Immature natural killer cell (primary cell): Measurements from ENCODE around the gene RSPH1. TPM values are rescaled to one million over a fixed set of nuclear protein-coding genes. Genes with fewer than 3 reads are reported as not detected.

ENCODE experiments used
- DNase-seq, 3 donors: peaks; one replicate each; pipeline ENCODE4 v3.0.0; 2022; ENCODE audit warnings: mixed read lengths in 1 of 3
- H3K27ac Mint-ChIP-seq, 6 donors: one replicate each; pipeline ENCODE4 v1.8.0; 2020; ENCODE audit warnings: mixed read lengths in 6 of 6, mild to moderate bottlenecking in 5 of 6, inconsistent platforms in 4 of 6, moderate library complexity in 3 of 6
- H3K27me3 Mint-ChIP-seq, 3 donors: one replicate each; pipeline ENCODE4 v1.8.0; 2020 to 2021; ENCODE audit warnings: low read depth in 3 of 3, mild to moderate bottlenecking in 3 of 3, mixed read lengths in 3 of 3, moderate library complexity in 3 of 3, inconsistent platforms in 1 of 3
- H3K36me3 Mint-ChIP-seq, 3 donors: one replicate each; pipeline ENCODE4 v1.8.0; 2020; ENCODE audit warnings: mixed read lengths in 3 of 3, inconsistent platforms in 2 of 3, mild to moderate bottlenecking in 2 of 3
- H3K4me1 Mint-ChIP-seq, 2 donors: one replicate each; pipeline ENCODE4 v1.8.0; 2020; ENCODE audit warnings: inconsistent platforms in 2 of 2, mild to moderate bottlenecking in 2 of 2, mixed read lengths in 2 of 2, moderate library complexity in 1 of 2
- H3K4me3 Mint-ChIP-seq, 5 donors: one replicate each; pipeline ENCODE4 v1.8.0; 2020; ENCODE audit warnings: mild to moderate bottlenecking in 5 of 5, mixed read lengths in 5 of 5, inconsistent platforms in 3 of 5, moderate library complexity in 3 of 5
- H3K9me3 Mint-ChIP-seq, 6 donors: one replicate each; pipeline ENCODE4 v1.8.0; 2020; ENCODE audit warnings: mild to moderate bottlenecking in 6 of 6, mixed read lengths in 6 of 6, inconsistent platforms in 4 of 6, moderate library complexity in 3 of 6
- polyA plus RNA-seq, 3 donors: library from polyadenylated mRNA; unstranded; fragments of 300-500 nt; fragmentation: Illumina TruSeq; gene quantifications; one replicate each; pipeline ENCODE4 v1.2.3, GENCODE V29; 2021

The RSPH1 gene
- polyA plus RNA-seq, 3 donors from 2014 or later, result 0.37 TPM; not detected in 2

GRCh38 chr21:42537106-42537742 lies 41.2 kb upstream of the RSPH1 start:
- Mint-ChIP-seq H3K27me3 (peaks cover 0 to 2% (median 1%) of the 10 kb centered on the region in 3 donors), H3K9me3 (no peaks in the 10 kb centered on the region), H3K4me1 (peaks cover 0 to 11% of the 10 kb centered on the region in 2 donors), H3K36me3 (peaks cover 11 to 20% (median 13%) of the 10 kb centered on the region in 3 donors), H3K27ac (no peak overlapping the region), H3K4me3 (no peak overlapping the region)
- peak in 1 of 3 donors; percentile 8 for DNase-seq

- Mint-ChIP-seq H3K36me3 (peaks cover 7 to 20% (median 13%) of the 10 kb centered on the region in 3 donors), H3K27ac (no peak overlapping the region), H3K4me3 (no peak overlapping the region), H3K27me3 (peaks cover 0 to 2% (median 1%) of the 10 kb centered on the region in 3 donors), H3K4me1 (peaks cover 0 to 11% of the 10 kb centered on the region in 2 donors), H3K9me3 (no peaks in the 10 kb centered on the region)
- DNase-seq, result no peak
Measured at GRCh38 chr21:42536601-42537000, 40.6 kb upstream of the RSPH1 start.

- no peak overlapping the region for H3K27ac Mint-ChIP-seq
- peaks cover 7 to 20% (median 13%) of the 10 kb centered on the region in 3 donors for H3K36me3 Mint-ChIP-seq
- H3K4me3 Mint-ChIP-seq, result no peak overlapping the region
Measured at GRCh38 chr21:42535602-42536171, 39.7 kb upstream of the RSPH1 start.

GRCh38 chr21:42534421-42535378 lies 38.7 kb upstream of the RSPH1 start:
- Mint-ChIP-seq H3K27ac (no peak overlapping the region), H3K36me3 (peaks cover 3 to 15% (median 10%) of the 10 kb centered on the region in 3 donors)

More at GRCh38 chr21:42535602-42536171, 39.7 kb upstream of the RSPH1 start:
- Mint-ChIP-seq H3K9me3 (no peaks in the 10 kb centered on the region), H3K4me1 (peaks cover 0 to 11% of the 10 kb centered on the region in 2 donors), H3K27me3 (peaks cover 0 to 2% (median 1%) of the 10 kb centered on the region in 3 donors)
- no peak for DNase-seq

GRCh38 chr21:42533963-42534355 lies 37.9 kb upstream of the RSPH1 start:
- H3K4me3 Mint-ChIP-seq, result no peak overlapping the region
- H3K4me1 Mint-ChIP-seq, result peaks cover 8 to 11% of the 10 kb centered on the region in 2 donors

More at GRCh38 chr21:42534421-42535378, 38.7 kb upstream of the RSPH1 start:
- DNase-seq, result no peak
- Mint-ChIP-seq H3K9me3 (no peaks in the 10 kb centered on the region), H3K4me3 (no peak overlapping the region), H3K4me1 (peaks cover 3 to 11% of the 10 kb centered on the region in 2 donors), H3K27me3 (peaks cover 0 to 5% (median 2%) of the 10 kb centered on the region in 3 donors)

GRCh38 chr21:42533306-42533962 lies 37.4 kb upstream of the RSPH1 start:
- Mint-ChIP-seq H3K27me3 (peaks cover 0 to 5% (median 2%) of the 10 kb centered on the region in 3 donors), H3K9me3 (no peaks in the 10 kb centered on the region), H3K27ac (no peak overlapping the region), H3K4me3 (no peak overlapping the region), H3K4me1 (peaks cover 10 to 13% of the 10 kb centered on the region in 2 donors), H3K36me3 (peaks cover 3 to 14% (median 10%) of the 10 kb centered on the region in 3 donors)
- no peak for DNase-seq

More at GRCh38 chr21:42533963-42534355, 37.9 kb upstream of the RSPH1 start:
- H3K27me3 Mint-ChIP-seq, result peaks cover 0 to 5% (median 2%) of the 10 kb centered on the region in 3 donors
- peaks cover 3 to 15% (median 10%) of the 10 kb centered on the region in 3 donors for H3K36me3 Mint-ChIP-seq
- H3K27ac Mint-ChIP-seq, result no peak overlapping the region
- no peak for DNase-seq
- H3K9me3 Mint-ChIP-seq, result no peaks in the 10 kb centered on the region

- no peak overlapping the region for H3K27ac Mint-ChIP-seq
- peaks cover 18 to 19% of the 10 kb centered on the region in 2 donors for H3K4me1 Mint-ChIP-seq
- H3K9me3 Mint-ChIP-seq, result no peaks in the 10 kb centered on the region
- H3K27me3 Mint-ChIP-seq, result peaks cover 0 to 5% (median 2%) of the 10 kb centered on the region in 3 donors
- peaks cover 3 to 10% (median 10%) of the 10 kb centered on the region in 3 donors for H3K36me3 Mint-ChIP-seq
- H3K4me3 Mint-ChIP-seq, result peak overlapping the region in 1 of 5 donors; percentile 17
- peak in 1 of 3 donors; percentile 14 for DNase-seq
Measured at GRCh38 chr21:42532466-42533181, 36.6 kb upstream of the RSPH1 start.

GRCh38 chr21:42531771-42532170 lies 35.7 kb upstream of the RSPH1 start:
- Mint-ChIP-seq H3K4me3 (no peak overlapping the region), H3K27me3 (peaks cover 0 to 5% (median 2%) of the 10 kb centered on the region in 3 donors), H3K27ac (no peak overlapping the region), H3K4me1 (peaks cover 27 to 28% of the 10 kb centered on the region in 2 donors), H3K36me3 (peaks cover 3 to 10% (median 10%) of the 10 kb centered on the region in 3 donors), H3K9me3 (no peaks in the 10 kb centered on the region)
- DNase-seq, result no peak

GRCh38 chr21:42530167-42530518 lies 34.1 kb upstream of the RSPH1 start:
- Mint-ChIP-seq H3K27ac (peak overlapping the region in 2 of 6 donors; percentile 40 to 77), H3K4me3 (no peak overlapping the region), H3K36me3 (peaks cover 3 to 6% (median 5%) of the 10 kb centered on the region in 3 donors), H3K4me1 (peaks cover 37 to 41% of the 10 kb centered on the region in 2 donors), H3K27me3 (peaks cover 0 to 5% (median 2%) of the 10 kb centered on the region in 3 donors), H3K9me3 (no peaks in the 10 kb centered on the region)
- DNase-seq, result no peak

GRCh38 chr21:42527489-42528158 lies 31.6 kb upstream of the RSPH1 start:
- DNase-seq, result peak; percentile 50 to 54 (median 54)
- Mint-ChIP-seq H3K4me3 (peak overlapping the region; percentile 79 to 90 (median 87)), H3K9me3 (no peaks in the 10 kb centered on the region), H3K27ac (peak overlapping the region; percentile 88 to 96 (median 94)), H3K4me1 (peaks cover 47 to 50% of the 10 kb centered on the region in 2 donors), H3K27me3 (peaks cover 4 to 10% (median 4%) of the 10 kb centered on the region in 3 donors), H3K36me3 (peaks cover 3 to 7% (median 6%) of the 10 kb centered on the region in 3 donors)

GRCh38 chr21:42527127-42527488 lies 31.1 kb upstream of the RSPH1 start:
- no peak for DNase-seq
- Mint-ChIP-seq H3K27me3 (peaks cover 4 to 10% (median 4%) of the 10 kb centered on the region in 3 donors), H3K36me3 (peaks cover under 1 to 7% (median 7%) of the 10 kb centered on the region in 3 donors), H3K4me3 (peak overlapping the region; percentile 8 to 89 (median 79)), H3K9me3 (no peaks in the 10 kb centered on the region), H3K4me1 (peaks cover 47 to 50% of the 10 kb centered on the region in 2 donors), H3K27ac (peak overlapping the region; percentile 88 to 96 (median 94))

- H3K27ac Mint-ChIP-seq, result peak overlapping the region in 5 of 6 donors; percentile 20 to 88 (median 71)
- H3K4me1 Mint-ChIP-seq, result peaks cover 47 to 50% of the 10 kb centered on the region in 2 donors
- H3K9me3 Mint-ChIP-seq, result no peaks in the 10 kb centered on the region
- H3K27me3 Mint-ChIP-seq, result peaks cover 4 to 10% (median 4%) of the 10 kb centered on the region in 3 donors
- H3K36me3 Mint-ChIP-seq, result peaks cover 4 to 13% (median 13%) of the 10 kb centered on the region in 3 donors
- H3K4me3 Mint-ChIP-seq, result no peak overlapping the region
- no peak for DNase-seq
Measured at GRCh38 chr21:42526379-42526727, 30.3 kb upstream of the RSPH1 start.
